ENCODE data around the gene ORMDL1. TPM values are rescaled to one million over a fixed set of nuclear protein-coding genes. Genes with fewer than 3 reads are reported as not detected.

ORMDL1 gene
- total RNA-seq, 1 experiment from 2014 or later, result 58.4 TPM

GRCh38 chr2:189756311-189756952 lies 27.7 kb downstream of the ORMDL1 start:
- no TSS peak for BruUV-seq (replicated peaks)
- Mint-ChIP-seq H3K36me3 (ENCODE audit: insufficient read depth, unreplicated experiment) (no peaks in the 10 kb centered on the region), H3K9me3 (ENCODE audit: low read depth, unreplicated experiment) (no peaks in the 10 kb centered on the region), H3K4me1 (ENCODE audit: low read depth, unreplicated experiment) (no peaks in the 10 kb centered on the region), H3K27me3 (ENCODE audit: unreplicated experiment) (no peaks in the 10 kb centered on the region), H3K4me3 (ENCODE audit: low read depth, unreplicated experiment) (no peak overlapping the region), H3K27ac (ENCODE audit: unreplicated experiment) (no peak overlapping the region)
- TF ChIP-seq CTCF (IDR thresholded peaks at IDR 0.05; ENCODE audit: unreplicated experiment), result no peak
- CTCF ChIA-PET, result no interaction called here
- no peak for DNase-seq
- intact Hi-C loops (cut with micrococcal nuclease; ENCODE audit: unreplicated experiment), result no loop called here

GRCh38 chr2:189751080-189751658 lies 33.0 kb downstream of the ORMDL1 start:
- no peaks in the 10 kb centered on the region for H3K9me3 Mint-ChIP-seq (ENCODE audit: low read depth, unreplicated experiment)
- no peak overlapping the region for H3K4me3 Mint-ChIP-seq (ENCODE audit: low read depth, unreplicated experiment)
- CTCF ChIA-PET, result interaction anchor here (1.0 kb wide), 2 partner anchors 90 to 321 kb away, joined by 3 to 4 read pairs; partner anchors contain the start of gene ASNSD1
- no peaks in the 10 kb centered on the region for H3K27me3 Mint-ChIP-seq (ENCODE audit: unreplicated experiment)
- peak; percentile 56 for DNase-seq
- TF ChIP-seq CTCF (IDR thresholded peaks at IDR 0.05; ENCODE audit: unreplicated experiment), result peak; percentile 60
- intact Hi-C loops (cut with micrococcal nuclease; ENCODE audit: unreplicated experiment), result loop anchor here (1.0 kb wide), 1 partner anchor 319 kb away; no protein-coding TSS in a partner anchor
- no peak overlapping the region for H3K27ac Mint-ChIP-seq (ENCODE audit: unreplicated experiment)
- no peaks in the 10 kb centered on the region for H3K36me3 Mint-ChIP-seq (ENCODE audit: insufficient read depth, unreplicated experiment)
- no peaks in the 10 kb centered on the region for H3K4me1 Mint-ChIP-seq (ENCODE audit: low read depth, unreplicated experiment)
- no TSS peak for BruUV-seq (replicated peaks)

- no TSS peak for BruUV-seq (replicated peaks)
Measured at GRCh38 chr2:189729430-189729829, 54.7 kb downstream of the ORMDL1 start.

GRCh38 chr2:189726849-189727248 lies 57.3 kb downstream of the ORMDL1 start:
- BruUV-seq (replicated peaks), result no TSS peak
- TF ChIP-seq CTCF (IDR thresholded peaks at IDR 0.05; ENCODE audit: unreplicated experiment), result no peak
- intact Hi-C loops (cut with micrococcal nuclease; ENCODE audit: unreplicated experiment), result no loop called here
- Mint-ChIP-seq H3K27me3 (ENCODE audit: unreplicated experiment) (no peaks in the 10 kb centered on the region), H3K27ac (ENCODE audit: unreplicated experiment) (no peak overlapping the region), H3K36me3 (ENCODE audit: insufficient read depth, unreplicated experiment) (no peaks in the 10 kb centered on the region), H3K9me3 (ENCODE audit: low read depth, unreplicated experiment) (no peaks in the 10 kb centered on the region), H3K4me3 (ENCODE audit: low read depth, unreplicated experiment) (no peak overlapping the region), H3K4me1 (ENCODE audit: low read depth, unreplicated experiment) (no peaks in the 10 kb centered on the region)
- no peak for DNase-seq
- CTCF ChIA-PET, result interaction anchor here (0.7 kb wide), 1 partner anchor 644 kb away, joined by 5 read pairs; no protein-coding TSS in a partner anchor

More at GRCh38 chr2:189729430-189729829, 54.7 kb downstream of the ORMDL1 start:
- Mint-ChIP-seq H3K27me3 (ENCODE audit: unreplicated experiment) (no peaks in the 10 kb centered on the region), H3K36me3 (ENCODE audit: insufficient read depth, unreplicated experiment) (no peaks in the 10 kb centered on the region), H3K4me3 (ENCODE audit: low read depth, unreplicated experiment) (no peak overlapping the region), H3K27ac (ENCODE audit: unreplicated experiment) (no peak overlapping the region), H3K9me3 (ENCODE audit: low read depth, unreplicated experiment) (no peaks in the 10 kb centered on the region), H3K4me1 (ENCODE audit: low read depth, unreplicated experiment) (no peaks in the 10 kb centered on the region)
- DNase-seq, result no peak
- TF ChIP-seq CTCF (IDR thresholded peaks at IDR 0.05; ENCODE audit: unreplicated experiment), result no peak
- CTCF ChIA-PET, result no interaction called here
- intact Hi-C loops (cut with micrococcal nuclease; ENCODE audit: unreplicated experiment), result no loop called here
